ENCODE data around the gene TMEM74B.

The TMEM74B gene

GRCh38 chr20:1214838-1215261, 30.1 kb upstream of the TMEM74B start:
- Histone ChIP-seq H2AFZ (ENCODE audit: low read length, unreplicated experiment) (no peak overlapping the region), H3K4me1 (ENCODE audit: control insufficient read depth, insufficient read depth, low read length, unreplicated experiment) (peaks cover 6% of the 10 kb centered on the region), H3K79me2 (ENCODE audit: control insufficient read depth, insufficient read depth, low read length, unreplicated experiment) (no peaks in the 10 kb centered on the region), H3K27ac (ENCODE audit: low read depth, low read length) (no peak overlapping the region), H3K4me3 (ENCODE audit: low read depth, low read length) (no peak overlapping the region), H3K36me3 (ENCODE audit: insufficient read depth, low read length) (no peaks in the 10 kb centered on the region), H3K27me3 (ENCODE audit: insufficient read depth, low read length) (peaks cover 18% of the 10 kb centered on the region; the same call in 1 of the 2 replicates)

- no peaks in the 10 kb centered on the region for H3K36me3 ChIP-seq (ENCODE audit: insufficient read depth, low read length)
- no peak overlapping the region for H2AFZ ChIP-seq (ENCODE audit: low read length, unreplicated experiment)
- H3K4me1 ChIP-seq (ENCODE audit: control insufficient read depth, insufficient read depth, low read length, unreplicated experiment), result peaks cover 6% of the 10 kb centered on the region
- H3K27me3 ChIP-seq (ENCODE audit: insufficient read depth, low read length), result peaks cover 35% of the 10 kb centered on the region
- H3K27ac ChIP-seq (ENCODE audit: low read depth, low read length), result no peak overlapping the region
- H3K79me2 ChIP-seq (ENCODE audit: control insufficient read depth, insufficient read depth, low read length, unreplicated experiment), result no peaks in the 10 kb centered on the region
- no peak overlapping the region for H3K4me3 ChIP-seq (ENCODE audit: low read depth, low read length)
These were observed 28.0 kb upstream of the TMEM74B start for GRCh38 chr20:1212607-1213396.

DNA sequence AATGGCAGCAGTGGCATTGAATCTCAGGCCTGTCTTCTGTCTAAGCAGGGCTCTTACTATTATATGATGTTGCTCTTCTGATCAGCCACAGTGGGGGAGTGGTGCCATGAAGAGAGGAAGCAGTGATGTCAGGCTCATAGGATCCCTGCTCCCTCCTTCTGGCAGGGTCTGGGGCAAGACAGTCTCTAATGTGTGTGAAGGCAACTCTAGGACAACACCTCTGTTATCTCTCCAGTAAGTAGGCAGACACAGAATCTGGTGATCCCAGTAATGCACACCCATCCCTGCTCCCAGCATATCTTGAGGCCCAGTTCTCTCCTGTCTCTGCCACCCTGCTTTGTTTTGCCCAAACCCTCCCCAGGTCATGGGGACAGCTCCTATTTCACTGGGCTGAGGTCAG, 27.2 kb upstream of the TMEM74B start:
- Histone ChIP-seq H3K27ac (ENCODE audit: low read depth, low read length) (no peak overlapping the region), H3K27me3 (ENCODE audit: insufficient read depth, low read length) (peaks cover 37% of the 10 kb centered on the region), H2AFZ (ENCODE audit: low read length, unreplicated experiment) (no peak overlapping the region), H3K4me1 (ENCODE audit: control insufficient read depth, insufficient read depth, low read length, unreplicated experiment) (peaks cover 6% of the 10 kb centered on the region), H3K79me2 (ENCODE audit: control insufficient read depth, insufficient read depth, low read length, unreplicated experiment) (no peaks in the 10 kb centered on the region), H3K36me3 (ENCODE audit: insufficient read depth, low read length) (no peaks in the 10 kb centered on the region), H3K4me3 (ENCODE audit: low read depth, low read length) (no peak overlapping the region)

DNA sequence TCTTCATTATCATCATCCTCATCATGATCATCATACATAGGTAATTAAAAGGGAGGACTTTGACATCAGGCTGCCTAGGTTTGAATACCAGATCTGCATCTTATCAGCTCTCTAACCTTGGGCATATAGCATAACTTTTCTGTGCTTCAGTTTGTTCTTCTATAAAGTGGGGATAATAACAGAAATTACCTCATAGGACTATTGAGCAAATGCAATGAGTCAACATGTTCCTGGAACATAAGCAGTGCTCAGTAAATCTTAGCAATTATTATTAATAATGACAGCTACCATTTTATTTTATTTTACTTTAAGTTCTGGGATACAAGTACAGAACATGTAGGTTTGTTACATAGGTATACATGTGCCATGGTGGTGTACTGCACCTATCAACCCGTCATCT, 25.7 kb upstream of the TMEM74B start:
- Histone ChIP-seq H3K4me1 (ENCODE audit: control insufficient read depth, insufficient read depth, low read length, unreplicated experiment) (peaks cover 6% of the 10 kb centered on the region), H3K79me2 (ENCODE audit: control insufficient read depth, insufficient read depth, low read length, unreplicated experiment) (no peaks in the 10 kb centered on the region), H3K4me3 (ENCODE audit: low read depth, low read length) (no peak overlapping the region), H3K27me3 (ENCODE audit: insufficient read depth, low read length) (peaks cover 37% of the 10 kb centered on the region), H3K36me3 (ENCODE audit: insufficient read depth, low read length) (no peaks in the 10 kb centered on the region), H3K27ac (ENCODE audit: low read depth, low read length) (no peak overlapping the region), H2AFZ (ENCODE audit: low read length, unreplicated experiment) (no peak overlapping the region)

DNA sequence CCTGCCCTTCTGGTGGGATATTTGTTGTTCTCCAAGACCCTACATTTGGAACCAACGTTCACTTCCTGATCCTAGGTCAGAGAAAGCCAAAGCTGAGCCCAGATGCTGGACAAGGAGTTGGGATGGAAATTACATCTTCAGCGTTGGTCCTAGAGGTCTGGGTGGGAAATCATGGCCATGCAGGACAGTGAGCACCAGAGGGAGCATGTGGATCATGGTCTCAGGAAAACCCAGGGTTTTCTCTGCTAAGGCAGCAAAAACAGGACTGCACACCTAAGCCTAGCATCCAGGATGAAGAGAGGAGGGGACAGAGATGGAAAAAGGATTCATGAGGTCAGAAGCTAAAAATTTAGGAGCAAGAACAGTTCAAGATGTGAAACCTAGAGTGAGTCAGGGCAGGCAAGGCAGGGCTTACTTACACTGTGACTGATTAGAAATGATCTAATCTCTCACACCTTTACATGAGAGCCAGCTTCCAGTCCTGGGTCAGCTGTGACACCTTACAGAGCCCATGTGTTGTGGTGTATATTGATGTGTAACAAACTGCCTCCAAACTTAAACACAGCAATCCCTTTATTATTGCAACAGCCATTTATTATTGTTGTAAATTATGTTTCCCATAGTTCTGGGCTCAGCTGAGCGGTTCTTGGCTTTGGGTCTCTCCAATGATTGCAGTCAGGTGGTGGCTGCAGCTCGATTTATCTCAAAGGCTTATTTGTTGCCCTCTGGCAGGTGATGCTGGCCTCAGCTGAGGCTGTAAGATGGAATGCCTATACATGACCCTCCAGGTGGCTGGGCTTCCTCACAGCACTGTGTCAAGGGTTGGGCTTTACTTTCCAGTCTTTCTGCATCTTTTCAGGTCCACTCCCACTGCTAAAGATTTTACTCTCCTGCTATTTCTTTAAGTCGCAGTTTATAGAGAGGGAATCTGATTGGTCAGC, 24.9 kb upstream of the TMEM74B start:
- peaks cover 6% of the 10 kb centered on the region for H3K4me1 ChIP-seq (ENCODE audit: control insufficient read depth, insufficient read depth, low read length, unreplicated experiment)
- no peak overlapping the region for H2AFZ ChIP-seq (ENCODE audit: low read length, unreplicated experiment)
- H3K27ac ChIP-seq (ENCODE audit: low read depth, low read length), result no peak overlapping the region
- H3K4me3 ChIP-seq (ENCODE audit: low read depth, low read length), result no peak overlapping the region
- no peaks in the 10 kb centered on the region for H3K36me3 ChIP-seq (ENCODE audit: insufficient read depth, low read length)
- no peaks in the 10 kb centered on the region for H3K79me2 ChIP-seq (ENCODE audit: control insufficient read depth, insufficient read depth, low read length, unreplicated experiment)
- peaks cover 34% of the 10 kb centered on the region for H3K27me3 ChIP-seq (ENCODE audit: insufficient read depth, low read length)

- H2AFZ ChIP-seq (ENCODE audit: low read length, unreplicated experiment), result no peak overlapping the region
- no peaks in the 10 kb centered on the region for H3K79me2 ChIP-seq (ENCODE audit: control insufficient read depth, insufficient read depth, low read length, unreplicated experiment)
- H3K36me3 ChIP-seq (ENCODE audit: insufficient read depth, low read length), result no peaks in the 10 kb centered on the region
- no peak overlapping the region for H3K4me3 ChIP-seq (ENCODE audit: low read depth, low read length)
- H3K27ac ChIP-seq (ENCODE audit: low read depth, low read length), result no peak overlapping the region
- peaks cover 23% of the 10 kb centered on the region for H3K27me3 ChIP-seq (ENCODE audit: insufficient read depth, low read length)
- no peaks in the 10 kb centered on the region for H3K4me1 ChIP-seq (ENCODE audit: control insufficient read depth, insufficient read depth, low read length, unreplicated experiment)
These were observed 22.6 kb upstream of the TMEM74B start for GRCh38 chr20:1207293-1207878.

DNA sequence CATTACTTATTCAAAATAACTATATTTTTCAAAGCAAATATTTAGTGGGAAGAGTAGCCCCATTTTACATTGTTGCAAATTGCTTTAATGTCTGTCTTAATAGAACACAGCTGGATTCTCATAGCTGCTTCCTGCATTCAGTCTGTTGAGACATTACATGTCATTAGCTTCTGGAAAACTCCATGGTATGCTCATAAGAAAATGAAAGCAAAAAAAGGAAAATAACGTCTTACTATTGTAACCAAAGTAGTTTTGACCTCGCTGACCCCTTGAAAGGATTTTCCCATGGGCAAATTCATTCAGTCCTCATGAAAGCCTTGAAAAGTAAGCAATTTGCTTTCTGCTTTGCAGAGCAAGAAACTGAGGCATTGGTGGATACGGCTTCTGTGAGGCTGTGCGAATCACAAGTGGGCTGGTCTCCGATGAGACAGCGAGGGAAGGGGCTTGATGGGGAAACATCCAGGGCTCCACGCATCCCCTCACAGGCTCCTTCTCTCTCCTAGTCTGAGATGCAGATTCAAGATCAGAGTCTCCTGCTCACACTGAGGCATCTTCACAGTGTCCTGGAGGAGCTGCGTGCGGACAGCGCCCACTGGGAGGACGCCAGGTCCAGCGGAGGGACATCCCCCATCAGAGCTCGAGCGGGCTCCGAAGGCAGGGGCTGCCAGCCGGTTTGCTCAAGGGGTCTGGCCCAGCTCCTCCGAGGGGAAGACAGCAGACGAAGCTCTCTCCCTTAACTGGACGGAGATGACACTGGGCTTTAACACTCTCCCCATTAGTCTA, 21.8 kb upstream of the TMEM74B start:
- Histone ChIP-seq H3K79me2 (ENCODE audit: control insufficient read depth, insufficient read depth, low read length, unreplicated experiment) (no peaks in the 10 kb centered on the region), H3K27ac (ENCODE audit: low read depth, low read length) (no peak overlapping the region), H3K27me3 (ENCODE audit: insufficient read depth, low read length) (peaks cover 23% of the 10 kb centered on the region), H2AFZ (ENCODE audit: low read length, unreplicated experiment) (peak overlapping the region; percentile 83), H3K4me1 (ENCODE audit: control insufficient read depth, insufficient read depth, low read length, unreplicated experiment) (no peaks in the 10 kb centered on the region), H3K4me3 (ENCODE audit: low read depth, low read length) (peak overlapping the region; percentile 72), H3K36me3 (ENCODE audit: insufficient read depth, low read length) (no peaks in the 10 kb centered on the region)

GRCh38 chr20:1205802-1206201, 21.0 kb upstream of the TMEM74B start:
- no peaks in the 10 kb centered on the region for H3K36me3 ChIP-seq (ENCODE audit: insufficient read depth, low read length)
- no peaks in the 10 kb centered on the region for H3K4me1 ChIP-seq (ENCODE audit: control insufficient read depth, insufficient read depth, low read length, unreplicated experiment)
- H3K27ac ChIP-seq (ENCODE audit: low read depth, low read length), result no peak overlapping the region
- H3K4me3 ChIP-seq (ENCODE audit: low read depth, low read length), result no peak overlapping the region
- H3K27me3 ChIP-seq (ENCODE audit: insufficient read depth, low read length), result peaks cover 23% of the 10 kb centered on the region
- H2AFZ ChIP-seq (ENCODE audit: low read length, unreplicated experiment), result no peak overlapping the region
- no peaks in the 10 kb centered on the region for H3K79me2 ChIP-seq (ENCODE audit: control insufficient read depth, insufficient read depth, low read length, unreplicated experiment)

DNA sequence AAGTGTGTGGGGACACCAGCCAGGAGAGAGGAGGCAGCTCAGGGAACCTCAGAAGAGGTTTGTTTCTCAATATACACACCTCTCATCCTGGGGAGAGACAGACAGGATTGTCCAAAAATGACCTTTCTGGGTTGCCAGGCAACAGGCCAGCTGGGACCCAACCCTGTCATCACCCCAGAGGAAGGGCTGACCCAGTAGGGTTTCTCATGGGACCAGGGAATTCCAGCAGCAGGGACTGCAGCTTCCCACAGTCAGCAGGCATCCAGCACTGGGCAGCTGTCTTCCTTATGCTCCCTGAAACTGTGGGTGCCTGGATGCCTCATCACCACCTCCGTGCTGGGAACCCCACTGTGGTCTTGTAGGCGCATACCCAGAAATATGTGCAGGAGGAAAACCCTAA, 19.8 kb upstream of the TMEM74B start:
- no peaks in the 10 kb centered on the region for H3K36me3 ChIP-seq (ENCODE audit: insufficient read depth, low read length)
- H3K79me2 ChIP-seq (ENCODE audit: control insufficient read depth, insufficient read depth, low read length, unreplicated experiment), result no peaks in the 10 kb centered on the region
- no peaks in the 10 kb centered on the region for H3K4me1 ChIP-seq (ENCODE audit: control insufficient read depth, insufficient read depth, low read length, unreplicated experiment)
- H3K27ac ChIP-seq (ENCODE audit: low read depth, low read length), result no peak overlapping the region
- no peak overlapping the region for H2AFZ ChIP-seq (ENCODE audit: low read length, unreplicated experiment)
- H3K4me3 ChIP-seq (ENCODE audit: low read depth, low read length), result no peak overlapping the region
- peaks cover 22% of the 10 kb centered on the region for H3K27me3 ChIP-seq (ENCODE audit: insufficient read depth, low read length)

DNA sequence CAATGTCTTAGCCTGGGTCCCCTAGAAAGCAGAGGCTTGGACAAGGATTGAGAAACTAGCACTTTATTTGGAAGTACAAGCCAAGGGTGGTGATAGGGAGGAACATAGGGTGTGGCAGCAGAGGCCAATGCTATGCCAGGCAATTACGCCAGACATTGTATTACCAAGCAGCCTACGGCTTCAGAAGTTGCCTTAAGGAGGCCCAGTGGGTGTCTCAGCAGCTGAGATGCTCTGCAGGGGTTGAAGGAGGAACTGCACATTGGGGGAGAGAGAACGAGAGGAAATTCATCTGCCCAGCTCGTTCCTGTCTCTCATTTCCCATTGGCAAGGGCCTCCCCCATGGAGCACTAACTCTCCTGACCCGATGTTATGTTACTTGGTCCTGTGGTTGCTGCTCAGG, 19.3 kb upstream of the TMEM74B start:
- H2AFZ ChIP-seq (ENCODE audit: low read length, unreplicated experiment), result no peak overlapping the region
- no peaks in the 10 kb centered on the region for H3K4me1 ChIP-seq (ENCODE audit: control insufficient read depth, insufficient read depth, low read length, unreplicated experiment)

More for the DNA sequence above, 19.3 kb upstream of the TMEM74B start:
- Histone ChIP-seq H3K27ac (ENCODE audit: low read depth, low read length) (no peak overlapping the region), H3K4me3 (ENCODE audit: low read depth, low read length) (no peak overlapping the region), H3K79me2 (ENCODE audit: control insufficient read depth, insufficient read depth, low read length, unreplicated experiment) (no peaks in the 10 kb centered on the region), H3K27me3 (ENCODE audit: insufficient read depth, low read length) (peaks cover 17% of the 10 kb centered on the region), H3K36me3 (ENCODE audit: insufficient read depth, low read length) (no peaks in the 10 kb centered on the region)
